ENCODE data around the gene IL17REL.

DNA sequence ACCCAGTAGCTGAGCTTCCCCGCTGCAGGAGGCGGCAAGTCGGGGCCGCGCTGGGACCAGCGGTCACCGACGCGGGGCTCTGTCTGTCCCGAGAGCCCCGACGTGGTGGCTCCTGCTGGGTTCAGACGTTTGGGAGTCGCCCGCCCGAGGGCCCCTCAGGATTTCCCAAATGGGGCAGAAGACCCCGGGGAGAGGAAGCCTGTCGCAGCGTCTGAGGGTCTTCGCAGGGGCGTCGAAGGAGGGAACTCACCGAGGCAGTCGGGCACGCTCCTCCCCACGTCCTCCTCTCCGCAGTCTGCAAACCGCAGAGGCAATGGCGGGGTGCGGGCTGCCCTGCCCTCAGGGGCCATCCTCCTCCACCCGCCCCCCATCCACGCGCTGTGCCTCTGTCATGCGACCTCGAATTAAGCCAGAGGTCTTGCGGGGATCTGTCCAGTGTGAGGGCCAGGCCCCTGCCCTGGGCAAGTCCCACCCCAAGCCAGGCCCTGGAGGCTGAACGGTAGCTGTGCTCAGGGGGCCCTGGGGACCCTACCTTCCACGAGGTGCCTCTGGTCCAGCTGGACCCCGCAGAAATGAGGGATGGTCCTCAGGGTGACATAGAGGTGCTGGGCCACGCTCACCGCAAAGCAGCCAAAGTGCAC, 12.5 kb downstream of the IL17REL start:
- TF ChIP-seq POLR2AphosphoS5 (IDR thresholded peaks at IDR 0.05; ENCODE audit: low read depth, low read length) (no peak), POU2F2 (IDR thresholded peaks at IDR 0.05; ENCODE audit: low read depth, low read length) (no peak), POLR2A (IDR thresholded peaks at IDR 0.05; ENCODE audit: low read depth, low read length) (no peak), PAX5 (IDR thresholded peaks at IDR 0.05; ENCODE audit: insufficient read depth, low read length, severe bottlenecking) (no peak)
